HepG2 (cell line): ENCODE measurements around the gene TLK1. TPM values are rescaled to one million over a fixed set of nuclear protein-coding genes. Genes with fewer than 3 reads are reported as not detected.

Source experiments
- FOXM1 ChIP-seq: sonication (generic); formaldehyde crosslinking; IDR thresholded peaks from 2 replicates; pipeline ENCODE4 v1.5.0; 2020; ENCODE audit warnings: missing genetic modification reagents
- GLI4 ChIP-seq: sonication (generic); formaldehyde crosslinking; IDR thresholded peaks from 2 replicates; pipeline ENCODE4 v1.5.1; 2020; ENCODE audit warnings: missing genetic modification reagents, mild to moderate bottlenecking, moderate library complexity, borderline replicate concordance
- MLXIP ChIP-seq: sonication (generic); formaldehyde crosslinking; IDR thresholded peaks from 2 replicates; pipeline ENCODE4 v1.9.0; 2021; ENCODE audit warnings: missing genetic modification reagents, borderline replicate concordance
- NFAT5 ChIP-seq: sonication (generic); formaldehyde crosslinking; IDR thresholded peaks from 2 replicates; pipeline ENCODE4 v1.4.0; 2020; ENCODE audit warnings: missing genetic modification reagents
- RBAK ChIP-seq: sonication (generic); formaldehyde crosslinking; IDR thresholded peaks from 2 replicates; pipeline ENCODE4 v1.5.1; 2020; ENCODE audit warnings: mild to moderate bottlenecking, missing genetic modification reagents
- ZNF121 ChIP-seq: sonication (generic); formaldehyde crosslinking; IDR thresholded peaks from 2 replicates; pipeline ENCODE4 v1.5.0; 2020; ENCODE audit warnings: mild to moderate bottlenecking, missing genetic modification reagents
- ZNF549 ChIP-seq: sonication (generic); formaldehyde crosslinking; IDR thresholded peaks from 2 replicates; pipeline ENCODE4 v1.5.0; 2020; ENCODE audit warnings: missing genetic modification reagents
- ZNF567 ChIP-seq: sonication (generic); formaldehyde crosslinking; IDR thresholded peaks from 2 replicates; pipeline ENCODE4 v1.8.1; 2023; ENCODE audit warnings: mild to moderate bottlenecking, missing genetic modification reagents, borderline replicate concordance
- ZNF577 ChIP-seq: sonication (generic); formaldehyde crosslinking; IDR thresholded peaks from 2 replicates; pipeline ENCODE4 v1.4.0; 2020; ENCODE audit warnings: mild to moderate bottlenecking, low read depth, missing genetic modification reagents, borderline replicate concordance
- ZNF678 ChIP-seq: sonication (generic); formaldehyde crosslinking; IDR thresholded peaks from 2 replicates; pipeline ENCODE4 v1.4.0; 2020; ENCODE audit warnings: mild to moderate bottlenecking, missing genetic modification reagents
- polyA plus RNA-seq, 8 experiments: library from polyadenylated mRNA; depleted of rRNA in 3 of 8; stranded (reverse) in 7 of 8; unstranded in 1 of 8; fragments of >200 nt; fragmentation: Illumina TruSeq in 4 of 8; extraction: Trizol in 4 of 8; gene quantifications; 2 replicates each; pipeline versions ENCODE4 v1.2.1 to v1.2.3, GENCODE V29; 2011 to 2016; ENCODE audit warnings: low read depth in 4 of 8, missing spikeins in 1 of 8, mixed read lengths in 1 of 8; ENCODE audit not compliant: insufficient read depth in 1 of 8
- total RNA-seq, 5 experiments: library from RNA; depleted of rRNA; stranded (reverse); fragments of >200 nt; fragmentation: Illumina TruSeq; extraction: Trizol; gene quantifications; 2 replicates each; pipeline ENCODE4 v1.2.3, GENCODE V29; 2016; ENCODE audit warnings: low read depth in 1 of 5
- TF ChIP-seq, protein P1 (sequence below): IDR thresholded peaks from 2 replicates; pipeline ENCODE4 v1.4.0; 2020; ENCODE audit warnings: mild to moderate bottlenecking, missing genetic modification reagents
- TF ChIP-seq, protein P2 (sequence below): sonication (generic); formaldehyde crosslinking; IDR thresholded peaks from 2 replicates; pipeline ENCODE4 v1.8.1; 2022; ENCODE audit warnings: mild to moderate bottlenecking, missing genetic modification reagents

TLK1 gene
- total and polyA plus RNA-seq, 2 of the 13 experiments (the other 11 are each of a cell fraction or from before 2014, with no cell fraction given): 16.8 to 28.7 TPM

GRCh38 chr2:170975127-170975942, 185.4 kb downstream of the TLK1 start (continued):
- TF ChIP-seq, protein P1, sequence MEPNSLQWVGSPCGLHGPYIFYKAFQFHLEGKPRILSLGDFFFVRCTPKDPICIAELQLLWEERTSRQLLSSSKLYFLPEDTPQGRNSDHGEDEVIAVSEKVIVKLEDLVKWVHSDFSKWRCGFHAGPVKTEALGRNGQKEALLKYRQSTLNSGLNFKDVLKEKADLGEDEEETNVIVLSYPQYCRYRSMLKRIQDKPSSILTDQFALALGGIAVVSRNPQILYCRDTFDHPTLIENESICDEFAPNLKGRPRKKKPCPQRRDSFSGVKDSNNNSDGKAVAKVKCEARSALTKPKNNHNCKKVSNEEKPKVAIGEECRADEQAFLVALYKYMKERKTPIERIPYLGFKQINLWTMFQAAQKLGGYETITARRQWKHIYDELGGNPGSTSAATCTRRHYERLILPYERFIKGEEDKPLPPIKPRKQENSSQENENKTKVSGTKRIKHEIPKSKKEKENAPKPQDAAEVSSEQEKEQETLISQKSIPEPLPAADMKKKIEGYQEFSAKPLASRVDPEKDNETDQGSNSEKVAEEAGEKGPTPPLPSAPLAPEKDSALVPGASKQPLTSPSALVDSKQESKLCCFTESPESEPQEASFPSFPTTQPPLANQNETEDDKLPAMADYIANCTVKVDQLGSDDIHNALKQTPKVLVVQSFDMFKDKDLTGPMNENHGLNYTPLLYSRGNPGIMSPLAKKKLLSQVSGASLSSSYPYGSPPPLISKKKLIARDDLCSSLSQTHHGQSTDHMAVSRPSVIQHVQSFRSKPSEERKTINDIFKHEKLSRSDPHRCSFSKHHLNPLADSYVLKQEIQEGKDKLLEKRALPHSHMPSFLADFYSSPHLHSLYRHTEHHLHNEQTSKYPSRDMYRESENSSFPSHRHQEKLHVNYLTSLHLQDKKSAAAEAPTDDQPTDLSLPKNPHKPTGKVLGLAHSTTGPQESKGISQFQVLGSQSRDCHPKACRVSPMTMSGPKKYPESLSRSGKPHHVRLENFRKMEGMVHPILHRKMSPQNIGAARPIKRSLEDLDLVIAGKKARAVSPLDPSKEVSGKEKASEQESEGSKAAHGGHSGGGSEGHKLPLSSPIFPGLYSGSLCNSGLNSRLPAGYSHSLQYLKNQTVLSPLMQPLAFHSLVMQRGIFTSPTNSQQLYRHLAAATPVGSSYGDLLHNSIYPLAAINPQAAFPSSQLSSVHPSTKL (CRISPR knock-in tag): 0 out of 2 replicates have a peak, but pooled peaks have one; percentile 17
- 0 out of 2 replicates have a peak, but pooled peaks have one; percentile 25 for TF ChIP-seq MLXIP
- TF ChIP-seq ZNF549 (CRISPR knock-in tag): no peak
- TF ChIP-seq, protein P2, sequence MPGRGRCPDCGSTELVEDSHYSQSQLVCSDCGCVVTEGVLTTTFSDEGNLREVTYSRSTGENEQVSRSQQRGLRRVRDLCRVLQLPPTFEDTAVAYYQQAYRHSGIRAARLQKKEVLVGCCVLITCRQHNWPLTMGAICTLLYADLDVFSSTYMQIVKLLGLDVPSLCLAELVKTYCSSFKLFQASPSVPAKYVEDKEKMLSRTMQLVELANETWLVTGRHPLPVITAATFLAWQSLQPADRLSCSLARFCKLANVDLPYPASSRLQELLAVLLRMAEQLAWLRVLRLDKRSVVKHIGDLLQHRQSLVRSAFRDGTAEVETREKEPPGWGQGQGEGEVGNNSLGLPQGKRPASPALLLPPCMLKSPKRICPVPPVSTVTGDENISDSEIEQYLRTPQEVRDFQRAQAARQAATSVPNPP (CRISPR knock-in tag): no peak
- no peak for TF ChIP-seq GLI4 (CRISPR knock-in tag)
- TF ChIP-seq ZNF577 (CRISPR knock-in tag): no peak
- TF ChIP-seq ZNF678 (CRISPR knock-in tag): no peak
- TF ChIP-seq ZNF567 (CRISPR knock-in tag): peak; percentile 84; the same call in 1 of the 2 replicates
- no peak for TF ChIP-seq RBAK (CRISPR knock-in tag)
- no peak for TF ChIP-seq FOXM1 (CRISPR knock-in tag)
- TF ChIP-seq ZNF121 (CRISPR knock-in tag): 0 out of 2 replicates have a peak, but pooled peaks have one; percentile 12
- TF ChIP-seq NFAT5 (CRISPR knock-in tag): no peak
